ENCODE measurements around the gene RPGR. TPM values are rescaled to one million over a fixed set of nuclear protein-coding genes. Genes with fewer than 3 reads are reported as not detected.

RPGR gene
- total RNA-seq = 10 to 100 TPM in 2 of 5 donors, 1 to 10 TPM in 3; 8.1 to 31.2 (median 9.4) TPM
- 12.3 TPM for total RNA-seq (2013)
- total RNA-seq = 12.5 to 37.7 (median 19.6) reads per million in 29 experiments

GRCh38 chrX:38327007-38327774 is at the start of gene RPGR:
Gene RPGR (minus strand): TSS chrX:38327509. CDS start chrX:38327367, 142 bp downstream.
- ATAC-seq (replicated peaks in 1 of 4) (peak; percentile 96 to 98 (median 98)), DNase-seq (peak; percentile 80 to 92 (median 87))
- peak within 1 kb of the TSS; percentile 71 for H3K27ac ChIP-seq (ENCODE audit: low read length)
- ChIA-PET CTCF (interaction anchor here (0.7 to 1.5 kb wide), 5 partner anchors 11 to 401 kb away, joined by 3 to 5 read pairs (median 4); no protein-coding TSS in a partner anchor), POLR2A (interaction anchor here in 1 of 2 donors (0.6 kb wide), 2 partner anchors 65 to 483 kb away, joined by 3 to 6 read pairs; no protein-coding TSS in a partner anchor)
- H3K36me3 Mint-ChIP-seq = no peaks in the 10 kb centered on the region
- H3K4me1 Mint-ChIP-seq = peaks cover 23 to 29% (median 24%) of the 10 kb centered on the region in 3 donors
- H3K9me3 Mint-ChIP-seq = peaks cover 0 to 4% (median 0%) of the 10 kb centered on the region in 3 donors
- peaks cover 0 to 4% of the 10 kb centered on the region in 2 donors for H3K27me3 Mint-ChIP-seq
- H3K4me1 ChIP-seq (ENCODE audit: control insufficient read depth in 1 of 2, extremely low read depth in 1 of 2, insufficient read depth in 2 of 2, low read length in 2 of 2) = peaks cover 2 to 19% of the 10 kb centered on the region in 2 experiments
- no peaks in the 10 kb centered on the region for H3K36me3 ChIP-seq (ENCODE audit: control insufficient read depth in 2 of 2, extremely low read depth in 1 of 2, insufficient read depth in 1 of 2, low read length in 1 of 2)
- peak within 1 kb of the TSS; percentile 89 to 93 (median 92) for H3K4me3 Mint-ChIP-seq
- no peaks in the 10 kb centered on the region for H3K9me3 ChIP-seq
- peak within 1 kb of the TSS; percentile 70 to 77 for H3K4me3 ChIP-seq (ENCODE audit: control insufficient read depth in 1 of 2, extremely low read depth in 1 of 2, low read length in 1 of 2)
- H3K27me3 ChIP-seq (replicated peaks in 1 of 2; ENCODE audit: control insufficient read depth in 2 of 2, extremely low read depth in 1 of 2, insufficient read depth in 2 of 2, low read length in 1 of 2) = no peaks in the 10 kb centered on the region
- 3% methylated on average over 31 of the region's 67 CpGs for WGBS (ENCODE audit: insufficient coverage)
- H3K27ac Mint-ChIP-seq = peak within 1 kb of the TSS; percentile 93 to 94

- no peak for ATAC-seq (replicated peaks in 1 of 4)
- no peaks in the 10 kb centered on the region for H3K4me1 ChIP-seq (ENCODE audit: control insufficient read depth in 1 of 2, extremely low read depth in 1 of 2, insufficient read depth in 2 of 2, low read length in 2 of 2)
- Mint-ChIP-seq H3K27ac (no peak overlapping the region), H3K9me3 (no peaks in the 10 kb centered on the region), H3K4me1 (no peaks in the 10 kb centered on the region), H3K36me3 (no peaks in the 10 kb centered on the region), H3K27me3 (peaks cover 4 to 13% of the 10 kb centered on the region in 2 donors), H3K4me3 (no peak overlapping the region)
- H3K4me3 ChIP-seq (ENCODE audit: control insufficient read depth in 1 of 2, extremely low read depth in 1 of 2, low read length in 1 of 2) = no peak overlapping the region
- CTCF ChIA-PET = interaction anchor here in 1 of 2 donors (0.7 kb wide), 1 partner anchor 277 kb away, joined by 3 read pairs; no protein-coding TSS in a partner anchor
- H3K27me3 ChIP-seq (replicated peaks in 1 of 2; ENCODE audit: control insufficient read depth in 2 of 2, extremely low read depth in 1 of 2, insufficient read depth in 2 of 2, low read length in 1 of 2) = no peaks in the 10 kb centered on the region
- POLR2A ChIA-PET = no interaction called here
- H3K9me3 ChIP-seq = no peaks in the 10 kb centered on the region
- no peak overlapping the region for H3K27ac ChIP-seq (ENCODE audit: low read length)
- no peak for DNase-seq
- 40% methylated on average over 1 of the region's 1 CpG for WGBS (ENCODE audit: insufficient coverage)
- no peaks in the 10 kb centered on the region for H3K36me3 ChIP-seq (ENCODE audit: control insufficient read depth in 2 of 2, extremely low read depth in 1 of 2, insufficient read depth in 1 of 2, low read length in 1 of 2)
Observed at GRCh38 chrX:38376747-38377146, 49.4 kb upstream of the RPGR start.

- ChIA-PET CTCF (interaction anchor here in 1 of 2 donors (0.5 to 0.7 kb wide), 2 partner anchors 278 to 1893 kb away, joined by 3 to 8 read pairs; no protein-coding TSS in a partner anchor), POLR2A (no interaction called here)
- WGBS (ENCODE audit: insufficient coverage) = 0% methylated on average over 1 of the region's 1 CpG
- H3K4me3 ChIP-seq (ENCODE audit: control insufficient read depth in 1 of 2, extremely low read depth in 1 of 2, low read length in 1 of 2) = no peak overlapping the region
- H3K36me3 ChIP-seq (ENCODE audit: control insufficient read depth in 2 of 2, extremely low read depth in 1 of 2, insufficient read depth in 1 of 2, low read length in 1 of 2) = no peaks in the 10 kb centered on the region
- Mint-ChIP-seq H3K9me3 (no peaks in the 10 kb centered on the region), H3K27me3 (peaks cover 2 to 11% of the 10 kb centered on the region in 2 donors), H3K27ac (no peak overlapping the region), H3K4me1 (no peaks in the 10 kb centered on the region), H3K36me3 (no peaks in the 10 kb centered on the region), H3K4me3 (no peak overlapping the region)
- H3K4me1 ChIP-seq (ENCODE audit: control insufficient read depth in 1 of 2, extremely low read depth in 1 of 2, insufficient read depth in 2 of 2, low read length in 2 of 2) = no peaks in the 10 kb centered on the region
- DNase-seq (peak in 1 of 35 experiments; percentile 0), ATAC-seq (replicated peaks in 1 of 4) (no peak)
- no peaks in the 10 kb centered on the region for H3K9me3 ChIP-seq
- H3K27me3 ChIP-seq (replicated peaks in 1 of 2; ENCODE audit: control insufficient read depth in 2 of 2, extremely low read depth in 1 of 2, insufficient read depth in 2 of 2, low read length in 1 of 2) = no peaks in the 10 kb centered on the region
- H3K27ac ChIP-seq (ENCODE audit: low read length) = no peak overlapping the region
Observed at GRCh38 chrX:38375891-38376290, 48.6 kb upstream of the RPGR start.

DNA sequence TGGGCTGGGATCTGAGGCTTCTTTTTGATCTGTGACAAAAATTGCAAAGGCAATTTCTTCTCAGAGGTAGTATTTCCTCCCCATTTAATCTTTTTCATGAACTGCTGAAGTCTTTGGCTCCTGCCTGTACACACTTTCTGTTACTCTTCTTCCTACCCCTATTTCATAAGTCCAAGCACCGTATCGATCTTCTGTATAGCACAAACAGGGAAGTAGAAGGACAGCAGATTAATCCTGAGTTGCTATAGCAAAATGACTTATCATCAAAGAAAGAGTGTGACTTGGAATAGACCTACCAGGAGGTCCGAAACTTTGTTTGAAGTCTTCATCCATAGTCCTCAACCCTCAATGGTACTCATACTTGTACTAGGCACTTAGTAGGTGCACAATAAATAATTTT is 47.1 kb upstream of the RPGR start:
- WGBS (ENCODE audit: insufficient coverage) = no CpG with 5 or more reads among the region's 3 CpGs
- peaks cover 0 to 2% of the 10 kb centered on the region in 2 experiments for H3K27me3 ChIP-seq (replicated peaks in 1 of 2; ENCODE audit: control insufficient read depth in 2 of 2, extremely low read depth in 1 of 2, insufficient read depth in 2 of 2, low read length in 1 of 2)
- Mint-ChIP-seq H3K4me1 (no peaks in the 10 kb centered on the region), H3K36me3 (no peaks in the 10 kb centered on the region), H3K27me3 (peaks cover 2 to 18% of the 10 kb centered on the region in 2 donors), H3K27ac (no peak overlapping the region), H3K4me3 (no peak overlapping the region), H3K9me3 (no peaks in the 10 kb centered on the region)
- ATAC-seq (replicated peaks in 1 of 4) = no peak
- no peaks in the 10 kb centered on the region for H3K9me3 ChIP-seq
- no peak for DNase-seq
- H3K4me3 ChIP-seq (ENCODE audit: control insufficient read depth in 1 of 2, extremely low read depth in 1 of 2, low read length in 1 of 2) = no peak overlapping the region
- CTCF ChIA-PET = no interaction called here
- H3K4me1 ChIP-seq (ENCODE audit: control insufficient read depth in 1 of 2, extremely low read depth in 1 of 2, insufficient read depth in 2 of 2, low read length in 2 of 2) = no peaks in the 10 kb centered on the region
- POLR2A ChIA-PET = no interaction called here
- no peak overlapping the region for H3K27ac ChIP-seq (ENCODE audit: low read length)
- H3K36me3 ChIP-seq (ENCODE audit: control insufficient read depth in 2 of 2, extremely low read depth in 1 of 2, insufficient read depth in 1 of 2, low read length in 1 of 2) = no peaks in the 10 kb centered on the region

- Histone ChIP-seq H3K4me3 (ENCODE audit: control insufficient read depth in 1 of 2, extremely low read depth in 1 of 2, low read length in 1 of 2) (no peak overlapping the region), H3K27ac (ENCODE audit: low read length) (no peak overlapping the region), H3K27me3 (replicated peaks in 1 of 2; ENCODE audit: control insufficient read depth in 2 of 2, extremely low read depth in 1 of 2, insufficient read depth in 2 of 2, low read length in 1 of 2) (peaks cover 0 to 2% of the 10 kb centered on the region in 2 experiments), H3K9me3 (no peaks in the 10 kb centered on the region), H3K36me3 (ENCODE audit: control insufficient read depth in 2 of 2, extremely low read depth in 1 of 2, insufficient read depth in 1 of 2, low read length in 1 of 2) (no peaks in the 10 kb centered on the region), H3K4me1 (ENCODE audit: control insufficient read depth in 1 of 2, extremely low read depth in 1 of 2, insufficient read depth in 2 of 2, low read length in 2 of 2) (no peaks in the 10 kb centered on the region)
- DNase-seq (no peak), ATAC-seq (replicated peaks in 1 of 4) (no peak)
- H3K27me3 Mint-ChIP-seq = peaks cover 0 to 21% of the 10 kb centered on the region in 2 donors
- no peaks in the 10 kb centered on the region for H3K4me1 Mint-ChIP-seq
- no CpG with 5 or more reads among the region's 2 CpGs for WGBS (ENCODE audit: insufficient coverage)
- no peaks in the 10 kb centered on the region for H3K36me3 Mint-ChIP-seq
- H3K4me3 Mint-ChIP-seq = no peak overlapping the region
- POLR2A ChIA-PET = no interaction called here
- H3K27ac Mint-ChIP-seq = no peak overlapping the region
- CTCF ChIA-PET = no interaction called here
- no peaks in the 10 kb centered on the region for H3K9me3 Mint-ChIP-seq
Observed at GRCh38 chrX:38371641-38372040, 44.3 kb upstream of the RPGR start.

- POLR2A ChIA-PET = no interaction called here
- Mint-ChIP-seq H3K4me1 (no peaks in the 10 kb centered on the region), H3K36me3 (no peaks in the 10 kb centered on the region), H3K27me3 (peaks cover 0 to 27% of the 10 kb centered on the region in 2 donors), H3K9me3 (no peaks in the 10 kb centered on the region), H3K27ac (no peak overlapping the region), H3K4me3 (no peak overlapping the region)
- WGBS (ENCODE audit: insufficient coverage) = no CpG with 5 or more reads among the region's 2 CpGs
- H3K27me3 ChIP-seq (replicated peaks in 1 of 2; ENCODE audit: control insufficient read depth in 2 of 2, extremely low read depth in 1 of 2, insufficient read depth in 2 of 2, low read length in 1 of 2) = peaks cover 0 to 2% of the 10 kb centered on the region in 2 experiments
- ATAC-seq (replicated peaks in 1 of 4) = no peak
- CTCF ChIA-PET = no interaction called here
- no peak for DNase-seq
- H3K4me1 ChIP-seq (ENCODE audit: control insufficient read depth in 1 of 2, extremely low read depth in 1 of 2, insufficient read depth in 2 of 2, low read length in 2 of 2) = no peaks in the 10 kb centered on the region
- no peak overlapping the region for H3K4me3 ChIP-seq (ENCODE audit: control insufficient read depth in 1 of 2, extremely low read depth in 1 of 2, low read length in 1 of 2)
- H3K9me3 ChIP-seq = no peaks in the 10 kb centered on the region
- H3K27ac ChIP-seq (ENCODE audit: low read length) = no peak overlapping the region
- no peaks in the 10 kb centered on the region for H3K36me3 ChIP-seq (ENCODE audit: control insufficient read depth in 2 of 2, extremely low read depth in 1 of 2, insufficient read depth in 1 of 2, low read length in 1 of 2)
Observed at GRCh38 chrX:38368774-38369173, 41.5 kb upstream of the RPGR start.
